SU-DHL-6 (cell line): ENCODE measurements around the gene FAM32A.

Experiments
- H2AFZ ChIP-seq: fragments of 200-600 bp; sonication (generic); 2 replicates; pipeline ENCODE4 v1.6.1; 2014; ENCODE audit warnings: low read depth, mild to moderate bottlenecking, moderate library complexity, mixed read lengths, antibody characterized with exemption, low read length; ENCODE audit not compliant: severe bottlenecking
- H3F3A ChIP-seq: fragments of 200-600 bp; shearing (Covaris generic); 2 replicates; pipeline ENCODE4 v1.6.0; 2016; ENCODE audit warnings: antibody characterized with exemption, mild to moderate bottlenecking; ENCODE audit not compliant: insufficient read depth
- H3K27ac ChIP-seq: fragments of 200-600 bp; sonication (generic); 2 replicates; pipeline ENCODE4 v1.5.1; 2016; ENCODE audit warnings: low read depth, mild to moderate bottlenecking, low read length, moderate library complexity, mixed read lengths
- H3K27me3 ChIP-seq: fragments of 200-600 bp; sonication (generic), shearing (Covaris generic); 2 replicates; pipeline ENCODE4 v1.6.0; 2014; ENCODE audit warnings: mild to moderate bottlenecking, low read length
- H3K36me3 ChIP-seq: fragments of 200-600 bp; sonication (generic); 2 replicates; pipeline ENCODE4 v1.6.1; 2014; ENCODE audit warnings: mild to moderate bottlenecking, low read length, mixed read lengths
- H3K4me2 ChIP-seq: fragments of 300-600, 200-600 bp; shearing (Covaris generic), sonication (generic); 2 replicates; pipeline ENCODE4 v1.6.0; 2014; ENCODE audit warnings: low read length, low read depth, mild to moderate bottlenecking; ENCODE audit not compliant: poor library complexity, severe bottlenecking
- H3K4me3 ChIP-seq: fragments of 200-600 bp; sonication (generic); 2 replicates; pipeline ENCODE4 v1.5.1; 2014; ENCODE audit warnings: antibody characterized with exemption, low read length, mild to moderate bottlenecking, mixed read lengths; ENCODE audit not compliant: insufficient read depth, poor library complexity, severe bottlenecking
- H3K79me2 ChIP-seq: fragments of 200-600 bp; sonication (generic); 2 replicates; pipeline ENCODE4 v1.6.1; 2014; ENCODE audit warnings: mild to moderate bottlenecking, low read length, moderate library complexity; ENCODE audit not compliant: insufficient read depth
- H3K9ac ChIP-seq: fragments of 200-600 bp; sonication (generic); 2 replicates; pipeline ENCODE4 v1.7.0; 2014; ENCODE audit warnings: mild to moderate bottlenecking, low read length
- H3K9me2 ChIP-seq: fragments of 200-600 bp; sonication (generic); replicated peaks from 2 replicates; pipeline ENCODE4 v1.6.1; 2014; ENCODE audit warnings: low read length; ENCODE audit not compliant: insufficient read depth
- H3K9me3 ChIP-seq: fragments of 200-600 bp; sonication (generic); 2 replicates; pipeline ENCODE4 v1.6.1; 2014; ENCODE audit warnings: low read length, mixed read lengths; ENCODE audit not compliant: insufficient read depth
- H4K20me1 ChIP-seq: fragments of 200-600 bp; sonication (generic); 2 replicates; pipeline ENCODE4 v1.6.1; 2014; ENCODE audit warnings: low read depth, mild to moderate bottlenecking, antibody characterized with exemption, low read length, moderate library complexity, mixed read lengths
- EZH2phosphoT487 ChIP-seq: fragments of 200-600 bp; sonication (generic), shearing (Covaris generic); conservative IDR thresholded peaks from 2 replicates; pipeline ENCODE4 v1.6.1; 2018; ENCODE audit warnings: mild to moderate bottlenecking, antibody characterized with exemption, low read length, moderate library complexity, mixed read lengths
- TF ChIP-seq, protein P1 (sequence below): fragments of 200-600 bp; sonication (generic); IDR thresholded peaks from one replicate; pipeline ENCODE4 v1.5.1; 2017; ENCODE audit warnings: antibody characterized with exemption, mild to moderate bottlenecking, low read length, moderate library complexity; ENCODE audit not compliant: insufficient read depth, poor library complexity, severe bottlenecking

The FAM32A gene

DNA sequence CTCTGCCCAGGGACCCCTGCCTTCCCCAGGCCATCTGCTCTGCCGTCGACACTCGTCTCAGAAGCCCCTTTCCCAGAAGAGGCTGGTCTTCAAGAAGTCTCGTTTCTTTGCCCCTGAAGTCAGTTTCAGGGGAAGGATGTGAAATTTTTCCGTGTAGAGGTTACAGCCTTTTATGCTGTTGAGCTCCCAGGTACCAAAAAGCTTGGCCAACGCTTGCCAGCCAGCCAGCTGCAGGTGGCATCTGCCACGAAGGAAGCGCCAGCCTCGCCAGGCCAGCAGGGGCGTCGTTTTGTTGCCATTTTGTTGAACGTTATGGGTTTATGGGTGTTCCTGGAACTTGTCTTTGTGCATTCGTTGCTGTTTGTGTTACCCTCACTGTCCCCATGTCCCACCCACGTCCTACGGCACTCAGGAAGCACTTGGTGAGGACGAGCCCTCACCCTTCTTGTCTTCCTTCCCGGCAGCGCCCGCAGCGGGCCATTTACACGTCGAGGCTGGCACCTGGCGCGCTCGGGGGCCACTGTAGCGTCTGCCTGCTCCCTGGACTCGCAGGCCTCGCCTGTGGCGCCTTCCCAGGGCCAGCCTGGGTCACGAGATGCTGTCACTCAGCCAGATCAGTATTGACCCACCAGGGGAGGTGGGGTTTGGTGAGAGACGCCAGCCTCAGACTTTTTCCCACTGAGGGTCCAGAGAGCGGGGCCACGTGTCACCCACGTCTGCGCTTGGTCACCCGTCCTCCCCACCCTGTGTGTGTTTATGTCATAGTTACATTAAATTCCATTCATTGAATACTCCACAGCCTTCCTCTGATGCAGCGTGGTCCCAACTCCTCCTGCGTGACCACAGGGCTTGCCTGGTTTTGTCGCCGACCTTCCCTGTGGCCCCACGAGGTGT, 49.6 kb downstream of the FAM32A start:
- Histone ChIP-seq H3K36me3 (no peaks in the 10 kb centered on the region), H3K79me2 (no peaks in the 10 kb centered on the region), H3K27ac (no peak overlapping the region), H3K9me2 (no peaks in the 10 kb centered on the region), H3K27me3 (no peaks in the 10 kb centered on the region), H4K20me1 (no peaks in the 10 kb centered on the region), H3K4me2 (no peak overlapping the region), H3K9ac (no peak overlapping the region), H3K9me3 (no peaks in the 10 kb centered on the region), H3F3A (peaks cover 5% of the 10 kb centered on the region; the same call in 1 of the 2 replicates), H2AFZ (no peak overlapping the region), H3K4me3 (no peak overlapping the region)
- TF ChIP-seq, protein P1, sequence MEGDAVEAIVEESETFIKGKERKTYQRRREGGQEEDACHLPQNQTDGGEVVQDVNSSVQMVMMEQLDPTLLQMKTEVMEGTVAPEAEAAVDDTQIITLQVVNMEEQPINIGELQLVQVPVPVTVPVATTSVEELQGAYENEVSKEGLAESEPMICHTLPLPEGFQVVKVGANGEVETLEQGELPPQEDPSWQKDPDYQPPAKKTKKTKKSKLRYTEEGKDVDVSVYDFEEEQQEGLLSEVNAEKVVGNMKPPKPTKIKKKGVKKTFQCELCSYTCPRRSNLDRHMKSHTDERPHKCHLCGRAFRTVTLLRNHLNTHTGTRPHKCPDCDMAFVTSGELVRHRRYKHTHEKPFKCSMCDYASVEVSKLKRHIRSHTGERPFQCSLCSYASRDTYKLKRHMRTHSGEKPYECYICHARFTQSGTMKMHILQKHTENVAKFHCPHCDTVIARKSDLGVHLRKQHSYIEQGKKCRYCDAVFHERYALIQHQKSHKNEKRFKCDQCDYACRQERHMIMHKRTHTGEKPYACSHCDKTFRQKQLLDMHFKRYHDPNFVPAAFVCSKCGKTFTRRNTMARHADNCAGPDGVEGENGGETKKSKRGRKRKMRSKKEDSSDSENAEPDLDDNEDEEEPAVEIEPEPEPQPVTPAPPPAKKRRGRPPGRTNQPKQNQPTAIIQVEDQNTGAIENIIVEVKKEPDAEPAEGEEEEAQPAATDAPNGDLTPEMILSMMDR: no peak
- no peak for TF ChIP-seq EZH2phosphoT487

DNA sequence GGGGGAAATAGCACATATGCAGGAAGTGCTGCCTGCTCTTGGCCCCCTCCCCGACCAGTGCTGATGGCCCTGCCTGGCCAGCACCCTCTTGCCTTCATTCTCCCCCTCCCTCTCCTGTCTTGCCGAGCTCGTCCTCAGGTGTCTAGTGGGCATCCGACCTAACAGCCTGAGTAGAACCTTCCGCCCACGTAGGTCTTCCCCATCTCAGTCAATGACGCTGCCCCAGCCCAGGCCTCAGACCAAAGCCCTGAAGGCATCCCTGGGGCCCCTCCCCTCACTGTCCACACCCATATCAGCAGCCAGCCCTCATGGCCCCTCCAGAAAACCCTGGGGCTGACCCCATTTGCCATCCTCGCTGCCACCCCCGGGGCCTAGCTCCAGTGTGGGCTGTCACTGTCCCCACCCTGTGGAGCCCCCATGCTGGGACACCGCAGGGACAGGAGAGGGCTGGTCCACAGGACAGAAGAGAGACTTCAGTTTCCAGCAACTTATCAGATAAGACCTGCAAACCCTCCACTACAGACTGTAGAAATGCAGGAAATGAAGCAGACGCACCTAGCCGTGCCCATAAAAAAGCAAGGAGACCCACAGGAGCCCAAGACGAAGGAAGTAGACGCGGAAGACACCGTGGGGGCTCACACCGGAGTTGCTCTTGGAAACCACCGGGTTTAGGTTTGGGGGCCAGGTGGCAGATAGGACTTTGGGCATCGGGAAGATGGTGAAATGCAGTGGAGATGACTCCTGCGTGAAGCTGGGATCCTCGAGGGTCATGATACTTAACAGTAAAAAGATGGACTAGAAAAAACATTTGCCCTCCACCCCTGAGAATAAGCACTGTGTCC, 50.8 kb downstream of the FAM32A start:
- no peaks in the 10 kb centered on the region for H3K36me3 ChIP-seq

More for the DNA sequence above, 50.8 kb downstream of the FAM32A start:
- no peaks in the 10 kb centered on the region for H3K9me3 ChIP-seq
- H2AFZ ChIP-seq: no peak overlapping the region
- H3K27ac ChIP-seq: no peak overlapping the region
- H3K4me3 ChIP-seq: no peak overlapping the region
- no peak overlapping the region for H3K4me2 ChIP-seq
- no peaks in the 10 kb centered on the region for H4K20me1 ChIP-seq
- TF ChIP-seq, protein P1: no peak
- TF ChIP-seq EZH2phosphoT487: no peak
- no peak overlapping the region for H3K9ac ChIP-seq
- no peaks in the 10 kb centered on the region for H3K27me3 ChIP-seq
- H3F3A ChIP-seq: peaks cover 5% of the 10 kb centered on the region; the same call in 1 of the 2 replicates
- no peaks in the 10 kb centered on the region for H3K9me2 ChIP-seq
- no peaks in the 10 kb centered on the region for H3K79me2 ChIP-seq
